Bone marrow (tissue), 2 donors: ENCODE data around the gene PCDHB15.
"Not testable (repeated sequence)": the region's sequence is repeated elsewhere in the genome, so short reads cannot be mapped to it uniquely, and the experiment has no call there.

ENCODE experiments used
- DNase-seq, 2 donors: peaks; one replicate each; lab custom pipeline; 2025; lab: John Stamatoyannopoulos, UW

PCDHB15 gene

DNA sequence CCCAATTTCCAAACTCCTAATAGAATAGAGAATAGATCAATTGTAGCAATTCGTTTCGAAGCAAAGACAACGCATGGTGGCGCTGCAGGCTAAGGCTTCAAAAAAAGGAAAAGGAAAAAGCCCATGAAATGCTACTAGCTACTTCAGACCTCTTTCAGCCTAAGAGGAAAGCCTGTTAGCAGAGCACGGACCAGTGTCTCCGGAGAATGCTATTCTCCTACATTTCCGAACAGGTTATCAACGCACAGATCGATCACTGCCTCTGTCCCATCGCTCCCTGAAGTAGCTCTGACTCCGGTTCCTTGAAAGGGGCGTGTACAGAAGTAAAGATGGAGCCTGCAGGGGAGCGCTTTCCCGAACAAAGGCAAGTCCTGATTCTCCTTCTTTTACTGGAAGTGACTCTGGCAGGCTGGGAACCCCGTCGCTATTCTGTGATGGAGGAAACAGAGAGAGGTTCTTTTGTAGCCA lies at the start of gene PCDHB15:
Gene PCDHB15 (plus strand): TSS at position 146 of the 468 bp plus-strand sequence. CDS start 184 bp downstream, at position 330.
- no peak for DNase-seq

DNA sequence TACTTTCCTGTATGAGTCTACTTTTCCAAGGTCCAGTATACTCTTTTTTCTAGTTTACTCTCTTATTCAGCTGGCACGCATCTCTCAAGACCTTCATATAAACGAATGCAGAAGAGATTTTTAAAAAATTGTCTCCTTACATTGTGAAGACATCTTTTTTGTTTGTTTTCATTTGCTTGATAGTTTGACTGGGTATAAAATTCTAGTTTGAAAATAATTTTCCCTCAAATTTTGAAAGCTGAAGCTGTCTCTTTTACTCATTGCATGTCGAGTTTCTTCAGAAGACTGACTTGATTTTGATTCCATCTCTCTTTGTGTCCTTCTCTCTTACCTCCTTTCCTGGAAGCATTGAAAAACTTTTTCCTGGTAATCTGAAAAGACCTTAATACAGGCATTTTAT lies 48.8 kb upstream of the PCDHB15 start:
- DNase-seq, result no peak

DNA sequence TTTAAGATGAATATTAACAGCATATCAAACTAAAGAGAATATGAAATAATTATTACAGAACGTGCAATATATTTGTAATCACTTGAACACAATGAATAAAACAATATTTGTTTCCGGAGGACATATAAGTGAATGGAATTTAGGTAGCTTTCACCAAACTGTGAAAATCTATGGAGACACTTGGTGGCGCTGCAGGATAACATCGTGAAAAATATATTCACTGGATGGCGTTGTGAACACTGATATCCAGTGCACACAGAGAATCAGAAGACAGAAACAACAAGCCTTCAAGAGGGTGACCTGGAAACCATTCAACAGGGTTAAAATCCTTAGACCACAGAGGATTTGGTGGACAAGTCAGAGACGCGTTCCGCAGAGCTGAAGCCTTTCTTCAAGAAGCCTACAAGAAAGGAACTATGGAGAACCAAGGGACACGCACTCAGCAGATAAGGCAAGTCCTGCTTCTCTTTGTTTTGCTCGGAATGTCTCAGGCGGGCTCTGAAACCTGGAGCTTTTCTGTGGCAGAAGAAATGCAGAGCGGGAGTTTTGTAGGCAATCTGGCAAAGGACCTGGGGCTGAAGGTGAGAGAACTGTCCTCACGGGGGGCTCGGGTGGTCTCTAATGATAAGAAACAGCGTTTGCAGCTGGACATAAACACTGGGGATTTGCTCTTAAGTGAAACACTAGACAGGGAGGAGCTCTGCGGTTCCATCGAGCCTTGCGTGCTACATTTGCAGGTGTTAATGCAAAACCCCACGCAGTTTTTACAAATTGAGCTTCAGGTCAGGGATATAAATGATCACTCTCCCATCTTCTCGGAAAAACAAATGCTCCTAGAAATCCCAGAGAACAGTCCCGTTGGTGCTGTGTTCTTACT lies 45.6 kb upstream of the PCDHB15 start, which contains the start of gene PCDHB11:
Gene PCDHB11 (plus strand): TSS at position 269 of the 877 bp plus-strand sequence. CDS start 148 bp downstream, at position 417.
- no peak for DNase-seq

DNA sequence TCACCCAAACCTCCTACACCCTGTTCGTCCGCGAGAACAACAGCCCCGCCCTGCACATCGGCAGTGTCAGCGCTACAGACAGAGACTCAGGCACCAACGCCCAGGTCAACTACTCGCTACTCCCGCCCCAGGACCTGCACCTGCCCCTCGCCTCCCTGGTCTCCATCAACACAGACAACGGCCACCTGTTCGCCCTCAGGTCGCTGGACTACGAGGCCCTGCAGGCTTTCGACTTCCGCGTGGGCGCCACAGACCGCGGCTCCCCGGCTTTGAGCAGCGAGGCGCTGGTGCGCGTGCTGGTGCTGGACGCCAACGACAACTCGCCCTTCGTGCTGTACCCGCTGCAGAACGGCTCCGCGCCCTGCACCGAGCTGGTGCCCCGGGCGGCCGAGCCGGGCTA lies 44.1 kb upstream of the PCDHB15 start:
- DNase-seq, result not testable (repeated sequence)

DNA sequence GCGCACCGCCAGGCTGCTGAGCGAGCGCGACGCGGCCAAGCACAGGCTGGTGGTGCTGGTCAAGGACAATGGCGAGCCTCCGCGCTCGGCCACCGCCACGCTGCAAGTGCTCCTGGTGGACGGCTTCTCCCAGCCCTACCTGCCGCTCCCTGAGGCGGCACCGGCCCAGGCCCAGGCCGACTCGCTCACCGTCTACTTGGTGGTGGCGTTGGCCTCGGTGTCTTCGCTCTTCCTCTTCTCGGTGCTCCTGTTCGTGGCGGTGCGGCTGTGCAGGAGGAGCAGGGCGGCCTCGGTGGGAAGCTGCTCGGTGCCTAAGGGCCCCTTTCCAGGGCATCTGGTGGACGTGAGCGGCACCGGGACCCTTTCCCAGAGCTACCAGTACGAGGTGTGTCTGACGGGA lies 43.5 kb upstream of the PCDHB15 start:
- not testable (repeated sequence) for DNase-seq

DNA sequence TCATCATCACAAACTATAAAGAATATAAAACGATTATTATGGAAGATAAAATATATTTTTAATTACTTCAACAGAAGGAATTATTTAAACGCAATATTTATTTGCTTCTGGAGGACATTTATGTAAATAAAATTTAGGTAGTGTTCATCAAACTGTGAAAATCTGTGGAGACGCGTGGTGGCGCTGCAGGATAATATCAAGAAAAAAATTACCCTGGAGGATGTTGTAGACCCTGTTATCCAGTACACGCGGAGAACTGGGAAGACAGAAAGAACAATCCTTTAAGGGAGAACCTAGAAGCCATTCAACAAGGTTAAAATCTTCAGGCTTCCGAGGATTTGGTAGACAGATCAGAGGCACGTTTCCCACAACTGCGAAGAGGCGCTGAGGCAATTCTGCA lies 36.7 kb upstream of the PCDHB15 start, which contains the start of gene PCDHB12:
Gene PCDHB12 (plus strand): TSS at position 242 of the 400 bp plus-strand sequence. CDS start 189 bp downstream, outside the sequence.
- peak in 1 of 2 donors; percentile 23 for DNase-seq

DNA sequence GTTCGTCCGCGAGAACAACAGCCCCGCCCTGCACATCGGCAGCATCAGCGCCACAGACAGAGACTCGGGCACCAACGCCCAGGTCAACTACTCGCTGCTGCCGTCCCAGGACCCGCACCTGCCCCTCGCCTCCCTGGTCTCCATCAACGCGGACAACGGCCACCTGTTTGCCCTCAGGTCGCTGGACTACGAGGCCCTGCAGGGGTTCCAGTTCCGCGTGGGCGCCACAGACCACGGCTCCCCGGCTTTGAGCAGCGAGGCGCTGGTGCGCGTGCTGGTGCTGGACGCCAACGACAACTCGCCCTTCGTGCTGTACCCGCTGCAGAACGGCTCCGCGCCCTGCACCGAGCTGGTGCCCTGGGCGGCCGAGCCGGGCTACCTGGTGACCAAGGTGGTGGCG lies 34.9 kb upstream of the PCDHB15 start:
- DNase-seq, result not testable (repeated sequence)

DNA sequence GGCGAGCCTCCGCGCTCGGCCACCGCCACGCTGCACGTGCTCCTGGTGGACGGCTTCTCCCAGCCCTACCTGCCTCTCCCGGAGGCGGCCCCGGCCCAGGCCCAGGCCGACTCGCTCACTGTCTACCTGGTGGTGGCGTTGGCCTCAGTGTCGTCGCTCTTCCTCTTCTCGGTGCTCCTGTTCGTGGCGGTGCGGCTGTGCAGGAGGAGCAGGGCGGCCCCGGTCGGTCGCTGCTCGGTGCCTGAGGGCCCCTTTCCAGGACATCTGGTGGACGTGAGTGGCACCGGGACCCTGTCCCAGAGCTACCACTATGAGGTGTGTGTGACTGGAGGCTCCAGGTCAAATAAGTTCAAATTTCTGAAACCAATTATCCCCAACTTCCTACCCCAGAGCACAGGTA lies 34.3 kb upstream of the PCDHB15 start:
- not testable (repeated sequence) for DNase-seq

DNA sequence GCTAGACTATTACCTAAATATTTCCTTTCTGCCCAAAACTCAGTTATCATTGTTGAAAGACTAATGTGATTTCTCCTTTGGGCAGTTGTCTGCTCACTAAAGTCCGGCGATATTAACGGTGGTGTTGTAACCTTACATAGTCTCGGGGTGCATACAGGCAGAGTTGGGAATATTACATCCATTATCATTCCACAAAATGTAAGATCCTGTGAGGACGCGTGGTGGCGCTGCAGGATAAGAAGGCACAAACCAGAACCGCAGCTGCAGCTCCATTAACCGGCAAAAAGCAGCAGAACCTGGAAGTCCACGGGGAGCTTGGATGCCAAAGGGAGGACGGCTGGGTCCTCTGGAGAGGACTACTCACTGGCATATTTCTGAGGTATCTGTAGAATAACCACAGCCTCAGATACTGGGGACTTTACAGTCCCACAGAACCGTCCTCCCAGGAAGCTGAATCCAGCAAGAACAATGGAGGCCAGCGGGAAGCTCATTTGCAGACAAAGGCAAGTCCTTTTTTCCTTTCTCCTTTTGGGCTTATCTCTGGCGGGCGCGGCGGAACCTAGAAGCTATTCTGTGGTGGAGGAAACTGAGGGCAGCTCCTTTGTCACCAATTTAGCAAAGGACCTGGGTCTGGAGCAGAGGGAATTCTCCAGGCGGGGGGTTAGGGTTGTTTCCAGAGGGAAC lies 31.4 kb upstream of the PCDHB15 start, which contains the start of gene PCDHB13:
Gene PCDHB13 (plus strand): TSS at position 264 of the 684 bp plus-strand sequence. CDS start 205 bp downstream, at position 469.
- peak in 1 of 2 donors; percentile 25 for DNase-seq

DNA sequence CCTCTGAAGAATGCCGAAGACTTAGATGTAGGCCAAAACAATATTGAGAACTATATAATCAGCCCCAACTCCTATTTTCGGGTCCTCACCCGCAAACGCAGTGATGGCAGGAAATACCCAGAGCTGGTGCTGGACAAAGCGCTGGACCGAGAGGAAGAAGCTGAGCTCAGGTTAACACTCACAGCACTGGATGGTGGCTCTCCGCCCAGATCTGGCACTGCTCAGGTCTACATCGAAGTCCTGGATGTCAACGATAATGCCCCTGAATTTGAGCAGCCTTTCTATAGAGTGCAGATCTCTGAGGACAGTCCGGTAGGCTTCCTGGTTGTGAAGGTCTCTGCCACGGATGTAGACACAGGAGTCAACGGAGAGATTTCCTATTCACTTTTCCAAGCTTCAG lies 30.6 kb upstream of the PCDHB15 start:
- DNase-seq, result not testable (repeated sequence)

DNA sequence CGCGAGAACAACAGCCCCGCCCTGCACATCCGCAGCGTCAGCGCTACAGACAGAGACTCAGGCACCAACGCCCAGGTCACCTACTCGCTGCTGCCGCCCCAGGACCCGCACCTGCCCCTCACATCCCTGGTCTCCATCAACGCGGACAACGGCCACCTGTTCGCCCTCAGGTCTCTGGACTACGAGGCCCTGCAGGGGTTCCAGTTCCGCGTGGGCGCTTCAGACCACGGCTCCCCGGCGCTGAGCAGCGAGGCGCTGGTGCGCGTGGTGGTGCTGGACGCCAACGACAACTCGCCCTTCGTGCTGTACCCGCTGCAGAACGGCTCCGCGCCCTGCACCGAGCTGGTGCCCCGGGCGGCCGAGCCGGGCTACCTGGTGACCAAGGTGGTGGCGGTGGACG lies 29.7 kb upstream of the PCDHB15 start:
- not testable (repeated sequence) for DNase-seq

DNA sequence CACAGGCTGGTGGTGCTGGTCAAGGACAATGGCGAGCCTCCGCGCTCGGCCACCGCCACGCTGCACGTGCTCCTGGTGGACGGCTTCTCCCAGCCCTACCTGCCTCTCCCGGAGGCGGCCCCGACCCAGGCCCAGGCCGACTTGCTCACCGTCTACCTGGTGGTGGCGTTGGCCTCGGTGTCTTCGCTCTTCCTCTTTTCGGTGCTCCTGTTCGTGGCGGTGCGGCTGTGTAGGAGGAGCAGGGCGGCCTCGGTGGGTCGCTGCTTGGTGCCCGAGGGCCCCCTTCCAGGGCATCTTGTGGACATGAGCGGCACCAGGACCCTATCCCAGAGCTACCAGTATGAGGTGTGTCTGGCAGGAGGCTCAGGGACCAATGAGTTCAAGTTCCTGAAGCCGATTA lies 29.2 kb upstream of the PCDHB15 start:
- DNase-seq, result not testable (repeated sequence)

DNA sequence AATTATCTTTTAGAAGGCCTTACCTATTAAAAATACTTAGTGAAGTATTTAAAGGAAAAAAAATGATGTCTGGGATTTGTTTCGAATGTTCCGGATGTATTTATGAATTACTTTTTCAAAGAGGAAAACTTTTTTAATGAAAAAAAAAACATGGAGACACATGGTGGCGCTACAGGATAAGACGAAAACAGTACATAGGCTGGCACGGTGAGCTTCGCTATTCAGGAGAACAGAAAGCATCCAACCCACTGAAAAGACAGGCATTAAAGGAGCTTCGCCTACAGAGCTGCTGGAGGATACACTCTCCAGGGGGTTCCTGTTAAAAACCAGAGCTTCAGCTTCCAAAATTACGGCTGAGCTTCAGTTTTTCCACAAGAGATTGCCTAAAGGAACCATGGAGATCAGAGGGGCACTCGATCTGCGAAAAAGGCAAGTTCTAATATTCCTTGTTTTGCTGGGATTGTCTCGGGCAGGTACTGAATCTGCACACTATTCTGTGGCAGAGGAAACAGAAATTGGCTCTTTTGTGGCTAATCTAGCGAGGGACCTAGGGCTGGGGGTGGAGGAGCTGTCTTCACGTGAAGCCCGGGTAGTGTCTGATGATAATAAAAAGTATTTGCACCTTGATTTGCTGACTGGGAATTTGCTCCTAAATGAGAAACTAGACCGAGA lies 21.9 kb upstream of the PCDHB15 start, which contains the start of gene PCDHB14:
Gene PCDHB14 (plus strand): TSS at position 232 of the 672 bp plus-strand sequence. CDS start 163 bp downstream, at position 395.
- no peak for DNase-seq

DNA sequence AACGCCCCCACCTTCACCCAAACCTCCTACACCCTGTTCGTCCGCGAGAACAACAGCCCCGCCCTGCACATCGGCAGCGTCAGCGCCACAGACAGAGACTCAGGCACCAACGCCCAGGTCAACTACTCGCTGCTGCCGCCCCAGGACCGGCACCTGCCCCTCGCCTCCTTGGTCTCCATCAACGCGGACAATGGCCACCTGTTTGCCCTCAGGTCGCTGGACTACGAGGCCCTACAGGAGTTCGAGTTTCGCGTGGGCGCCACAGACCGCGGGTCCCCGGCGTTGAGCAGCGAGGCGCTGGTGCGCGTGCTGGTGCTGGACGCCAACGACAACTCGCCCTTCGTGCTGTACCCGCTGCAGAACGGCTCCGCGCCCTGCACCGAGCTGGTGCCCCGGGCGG lies 20.4 kb upstream of the PCDHB15 start:
- not testable (repeated sequence) for DNase-seq

DNA sequence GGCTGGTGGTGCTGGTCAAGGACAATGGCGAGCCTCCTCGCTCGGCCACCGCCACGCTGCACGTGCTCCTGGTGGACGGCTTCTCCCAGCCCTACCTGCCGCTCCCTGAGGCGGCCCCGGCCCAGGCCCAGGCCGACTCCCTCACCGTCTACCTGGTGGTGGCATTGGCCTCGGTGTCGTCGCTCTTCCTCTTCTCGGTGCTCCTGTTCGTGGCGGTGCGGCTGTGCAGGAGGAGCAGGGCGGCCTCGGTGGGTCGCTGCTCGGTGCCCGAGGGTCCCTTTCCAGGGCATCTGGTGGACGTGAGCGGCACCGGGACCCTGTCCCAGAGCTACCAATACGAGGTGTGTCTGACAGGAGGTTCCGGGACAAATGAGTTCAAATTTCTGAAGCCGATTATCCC lies 19.8 kb upstream of the PCDHB15 start:
- DNase-seq, result not testable (repeated sequence)

DNA sequence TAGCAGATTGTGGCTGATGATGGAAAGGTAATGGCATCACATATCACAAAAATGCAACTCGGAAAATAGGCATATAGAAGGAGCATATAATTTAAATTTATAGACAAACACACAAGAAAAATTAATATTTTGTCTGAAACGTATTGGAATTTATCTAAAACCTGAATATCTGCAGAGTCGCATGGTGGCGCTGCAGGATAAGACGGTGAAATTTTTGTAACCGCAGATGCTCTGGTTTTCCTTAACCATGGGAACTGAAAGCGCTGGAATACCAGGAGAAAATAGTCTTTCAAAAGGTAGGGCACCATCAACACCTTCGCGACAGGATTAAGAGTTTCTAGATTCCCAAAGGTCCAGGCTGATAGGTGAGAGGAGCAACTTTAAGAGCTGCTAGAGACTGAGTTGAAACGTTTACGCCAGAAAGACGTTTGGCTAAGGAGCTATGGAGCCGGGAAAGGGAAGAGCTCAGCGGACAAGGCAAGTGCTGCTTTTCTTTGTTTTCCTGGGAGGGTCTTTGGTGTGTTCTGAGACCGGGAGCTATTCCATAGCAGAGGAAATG lies 11.0 kb upstream of the PCDHB15 start:
- no peak for DNase-seq

DNA sequence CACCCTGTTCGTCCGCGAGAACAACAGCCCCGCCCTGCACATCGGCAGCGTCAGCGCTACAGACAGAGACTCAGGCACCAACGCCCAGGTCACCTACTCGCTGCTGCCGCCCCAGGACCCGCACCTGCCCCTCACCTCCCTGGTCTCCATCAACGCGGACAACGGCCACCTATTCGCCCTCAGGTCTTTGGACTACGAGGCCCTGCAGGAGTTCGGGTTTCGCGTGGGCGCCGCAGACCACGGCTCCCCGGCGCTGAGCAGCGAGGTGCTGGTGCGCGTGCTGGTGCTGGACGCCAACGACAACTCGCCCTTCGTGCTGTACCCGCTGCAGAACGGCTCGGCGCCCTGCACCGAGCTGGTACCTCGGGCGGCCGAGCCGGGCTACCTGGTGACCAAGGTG lies 9.3 kb upstream of the PCDHB15 start:
- DNase-seq, result not testable (repeated sequence)

DNA sequence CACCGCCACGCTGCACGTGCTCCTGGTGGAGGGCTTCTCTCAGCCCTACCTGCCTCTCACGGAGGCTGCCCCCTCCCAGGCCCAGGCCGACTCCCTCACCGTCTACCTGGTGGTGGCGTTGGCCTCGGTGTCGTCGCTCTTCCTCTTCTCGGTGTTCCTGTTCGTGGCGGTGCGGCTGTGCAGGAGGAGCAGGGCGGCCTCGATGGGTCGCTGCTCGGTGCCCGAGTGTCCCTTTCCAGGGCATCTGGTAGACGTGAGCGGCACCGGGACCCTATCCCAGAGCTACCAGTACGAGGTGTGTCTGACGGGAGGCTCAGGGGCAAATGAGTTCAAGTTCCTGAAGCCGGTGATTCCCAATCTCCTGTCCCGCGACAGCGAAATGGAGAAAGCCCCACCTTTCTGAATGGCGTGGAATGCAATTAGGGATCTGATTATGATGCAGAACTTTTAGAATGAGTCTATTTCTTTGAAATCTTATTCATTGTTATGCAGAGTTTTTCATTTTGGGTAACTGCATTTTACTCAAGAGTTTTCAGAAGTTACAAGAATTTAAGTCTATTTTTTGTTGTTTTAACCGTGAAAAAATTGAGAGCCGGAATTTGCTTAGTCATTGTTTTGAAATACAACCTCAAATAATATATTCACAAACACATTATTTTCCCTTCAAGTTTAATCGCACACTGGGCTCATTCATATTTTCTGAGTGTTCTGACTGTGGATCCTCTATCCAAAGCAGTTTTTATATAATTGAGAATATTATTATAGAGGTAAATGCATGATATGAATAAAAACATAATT lies 8.5 kb upstream of the PCDHB15 start:
- no peak for DNase-seq

DNA sequence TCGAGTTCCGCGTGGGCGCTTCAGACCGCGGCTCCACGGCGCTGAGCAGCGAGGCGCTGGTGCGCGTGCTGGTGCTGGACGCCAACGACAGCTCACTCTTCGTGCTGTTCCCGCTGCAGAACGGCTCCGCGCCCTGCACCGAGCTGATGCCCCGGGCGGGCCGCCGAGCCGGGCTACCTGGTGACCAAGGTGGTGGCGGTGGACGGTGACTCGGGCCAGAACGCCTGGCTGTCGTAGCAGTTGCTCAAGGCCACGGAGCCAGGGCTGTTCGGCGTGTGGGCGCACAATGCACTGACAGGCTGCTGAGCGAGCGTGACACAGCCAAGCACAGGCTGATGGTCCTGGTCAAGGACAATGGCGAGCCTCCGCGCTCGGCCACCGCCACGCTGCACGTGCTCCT lies 3.7 kb upstream of the PCDHB15 start:
- DNase-seq, result no peak

DNA sequence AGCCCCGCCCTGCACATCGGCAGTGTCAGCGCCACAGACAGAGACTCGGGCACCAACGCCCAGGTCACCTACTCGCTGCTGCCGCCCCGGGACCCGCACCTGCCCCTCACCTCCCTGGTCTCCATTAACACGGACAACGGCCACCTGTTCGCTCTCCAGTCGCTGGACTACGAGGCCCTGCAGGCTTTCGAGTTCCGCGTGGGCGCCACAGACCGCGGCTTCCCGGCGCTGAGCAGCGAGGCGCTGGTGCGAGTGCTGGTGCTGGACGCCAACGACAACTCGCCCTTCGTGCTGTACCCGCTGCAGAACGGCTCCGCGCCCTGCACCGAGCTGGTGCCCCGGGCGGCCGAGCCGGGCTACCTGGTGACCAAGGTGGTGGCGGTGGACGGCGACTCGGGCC lies 1.8 kb downstream of the PCDHB15 start:
- DNase-seq, result not testable (repeated sequence)

DNA sequence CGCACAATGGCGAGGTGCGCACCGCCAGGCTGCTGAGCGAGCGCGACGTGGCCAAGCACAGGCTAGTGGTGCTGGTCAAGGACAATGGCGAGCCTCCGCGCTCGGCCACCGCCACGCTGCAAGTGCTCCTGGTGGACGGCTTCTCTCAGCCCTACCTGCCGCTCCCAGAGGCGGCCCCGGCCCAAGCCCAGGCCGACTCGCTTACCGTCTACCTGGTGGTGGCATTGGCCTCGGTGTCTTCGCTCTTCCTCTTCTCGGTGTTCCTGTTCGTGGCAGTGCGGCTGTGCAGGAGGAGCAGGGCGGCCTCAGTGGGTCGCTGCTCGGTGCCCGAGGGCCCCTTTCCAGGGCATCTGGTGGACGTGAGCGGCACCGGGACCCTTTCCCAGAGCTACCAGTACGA lies 2.2 kb downstream of the PCDHB15 start:
- DNase-seq, result not testable (repeated sequence)
